Neural cell (in vitro differentiated cells): Measurements from ENCODE around the gene PCGF6.

ENCODE experiments used
- EP300 ChIP-seq: fragments of 450-650 bp; conservative IDR thresholded peaks from 2 replicates; pipeline ENCODE4 v1.6.1; 2014; ENCODE audit warnings: antibody characterized with exemption, mild to moderate bottlenecking, moderate library complexity; ENCODE audit not compliant: poor library complexity, severe bottlenecking
- EZH2 ChIP-seq: fragments of 200-600, 300-800 bp; shearing (Covaris generic), sonication (generic); IDR thresholded peaks from 2 replicates; pipeline ENCODE4 v1.6.1; 2014; ENCODE audit warnings: antibody characterized with exemption, low read length, borderline replicate concordance, mild to moderate bottlenecking; ENCODE audit not compliant: insufficient read depth, poor library complexity, severe bottlenecking
- MXI1 ChIP-seq: fragments of 450-650 bp; conservative IDR thresholded peaks from 2 replicates; pipeline ENCODE4 v1.6.1; 2014; ENCODE audit warnings: antibody characterized with exemption, mild to moderate bottlenecking; ENCODE audit not compliant: poor library complexity, severe bottlenecking
- POLR2AphosphoS5 ChIP-seq: IDR thresholded peaks from 2 replicates; pipeline ENCODE4 v1.6.1; 2012
- RAD21 ChIP-seq: fragments of 450-650 bp; conservative IDR thresholded peaks from 2 replicates; pipeline ENCODE4 v1.6.1; 2014; ENCODE audit warnings: antibody characterized with exemption, mild to moderate bottlenecking, moderate library complexity
- SMC3 ChIP-seq: fragments of 450-650 bp; conservative IDR thresholded peaks from 2 replicates; pipeline ENCODE4 v1.6.1; 2014; ENCODE audit warnings: antibody characterized with exemption, mild to moderate bottlenecking, moderate library complexity; ENCODE audit not compliant: poor library complexity
- TAF1 ChIP-seq: IDR thresholded peaks from 2 replicates; pipeline ENCODE4 v1.6.1; 2012; ENCODE audit warnings: low read depth
- TF ChIP-seq, protein P1 (sequence below): fragments of 450-650 bp; IDR thresholded peaks from 2 replicates; pipeline ENCODE4 v1.5.1; 2014; ENCODE audit warnings: antibody characterized with exemption, mild to moderate bottlenecking, moderate library complexity; ENCODE audit not compliant: poor library complexity, severe bottlenecking
- TF ChIP-seq, protein P2 (sequence below): IDR thresholded peaks from 2 replicates; pipeline ENCODE4 v1.6.1; 2012; ENCODE audit warnings: borderline replicate concordance

DNA sequence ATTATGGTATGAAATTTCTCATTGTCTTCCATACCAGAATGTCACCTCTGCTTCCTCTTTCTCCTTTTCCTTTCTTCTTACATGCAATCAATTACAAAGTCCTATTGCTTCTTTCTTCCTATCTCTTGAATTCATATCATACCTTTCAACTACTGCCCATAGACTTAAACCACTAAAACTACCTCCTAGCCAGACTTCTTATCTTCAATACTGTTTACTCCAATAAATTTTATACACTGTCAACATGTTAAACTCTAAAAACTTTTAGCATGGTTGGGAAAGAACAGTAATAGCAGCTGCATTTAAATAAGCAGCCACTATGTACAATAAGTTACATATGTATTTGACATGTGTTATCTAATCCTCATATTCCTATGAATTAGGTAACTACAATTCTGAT is 34.9 kb downstream of the PCGF6 start:
- TF ChIP-seq, protein P1, sequence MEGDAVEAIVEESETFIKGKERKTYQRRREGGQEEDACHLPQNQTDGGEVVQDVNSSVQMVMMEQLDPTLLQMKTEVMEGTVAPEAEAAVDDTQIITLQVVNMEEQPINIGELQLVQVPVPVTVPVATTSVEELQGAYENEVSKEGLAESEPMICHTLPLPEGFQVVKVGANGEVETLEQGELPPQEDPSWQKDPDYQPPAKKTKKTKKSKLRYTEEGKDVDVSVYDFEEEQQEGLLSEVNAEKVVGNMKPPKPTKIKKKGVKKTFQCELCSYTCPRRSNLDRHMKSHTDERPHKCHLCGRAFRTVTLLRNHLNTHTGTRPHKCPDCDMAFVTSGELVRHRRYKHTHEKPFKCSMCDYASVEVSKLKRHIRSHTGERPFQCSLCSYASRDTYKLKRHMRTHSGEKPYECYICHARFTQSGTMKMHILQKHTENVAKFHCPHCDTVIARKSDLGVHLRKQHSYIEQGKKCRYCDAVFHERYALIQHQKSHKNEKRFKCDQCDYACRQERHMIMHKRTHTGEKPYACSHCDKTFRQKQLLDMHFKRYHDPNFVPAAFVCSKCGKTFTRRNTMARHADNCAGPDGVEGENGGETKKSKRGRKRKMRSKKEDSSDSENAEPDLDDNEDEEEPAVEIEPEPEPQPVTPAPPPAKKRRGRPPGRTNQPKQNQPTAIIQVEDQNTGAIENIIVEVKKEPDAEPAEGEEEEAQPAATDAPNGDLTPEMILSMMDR: no peak
- TF ChIP-seq EP300 (no peak), POLR2AphosphoS5 (no peak), SMC3 (no peak), TAF1 (no peak), EZH2 (no peak), MXI1 (no peak), RAD21 (no peak)
- TF ChIP-seq, protein P2, sequence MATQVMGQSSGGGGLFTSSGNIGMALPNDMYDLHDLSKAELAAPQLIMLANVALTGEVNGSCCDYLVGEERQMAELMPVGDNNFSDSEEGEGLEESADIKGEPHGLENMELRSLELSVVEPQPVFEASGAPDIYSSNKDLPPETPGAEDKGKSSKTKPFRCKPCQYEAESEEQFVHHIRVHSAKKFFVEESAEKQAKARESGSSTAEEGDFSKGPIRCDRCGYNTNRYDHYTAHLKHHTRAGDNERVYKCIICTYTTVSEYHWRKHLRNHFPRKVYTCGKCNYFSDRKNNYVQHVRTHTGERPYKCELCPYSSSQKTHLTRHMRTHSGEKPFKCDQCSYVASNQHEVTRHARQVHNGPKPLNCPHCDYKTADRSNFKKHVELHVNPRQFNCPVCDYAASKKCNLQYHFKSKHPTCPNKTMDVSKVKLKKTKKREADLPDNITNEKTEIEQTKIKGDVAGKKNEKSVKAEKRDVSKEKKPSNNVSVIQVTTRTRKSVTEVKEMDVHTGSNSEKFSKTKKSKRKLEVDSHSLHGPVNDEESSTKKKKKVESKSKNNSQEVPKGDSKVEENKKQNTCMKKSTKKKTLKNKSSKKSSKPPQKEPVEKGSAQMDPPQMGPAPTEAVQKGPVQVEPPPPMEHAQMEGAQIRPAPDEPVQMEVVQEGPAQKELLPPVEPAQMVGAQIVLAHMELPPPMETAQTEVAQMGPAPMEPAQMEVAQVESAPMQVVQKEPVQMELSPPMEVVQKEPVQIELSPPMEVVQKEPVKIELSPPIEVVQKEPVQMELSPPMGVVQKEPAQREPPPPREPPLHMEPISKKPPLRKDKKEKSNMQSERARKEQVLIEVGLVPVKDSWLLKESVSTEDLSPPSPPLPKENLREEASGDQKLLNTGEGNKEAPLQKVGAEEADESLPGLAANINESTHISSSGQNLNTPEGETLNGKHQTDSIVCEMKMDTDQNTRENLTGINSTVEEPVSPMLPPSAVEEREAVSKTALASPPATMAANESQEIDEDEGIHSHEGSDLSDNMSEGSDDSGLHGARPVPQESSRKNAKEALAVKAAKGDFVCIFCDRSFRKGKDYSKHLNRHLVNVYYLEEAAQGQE: no peak
